RKO (cell line): ENCODE measurements around the gene PIAS4.
A peak's percentile ranks its signal among the peaks of the same experiment; 100 is the strongest.

Experiments used
- DNase-seq: peaks from one replicate; pipeline ENCODE4 v3.0.0-alpha.2; 2016; ENCODE audit warnings: low spot score

The PIAS4 gene

GRCh38 chr19:4042731-4043082 lies 35.2 kb downstream of the PIAS4 start:
- no peak for DNase-seq

GRCh38 chr19:4043401-4043800 lies 35.9 kb downstream of the PIAS4 start:
- DNase-seq, result no peak

- DNase-seq, result no peak
These were observed 36.6 kb downstream of the PIAS4 start for GRCh38 chr19:4043966-4044715.

- DNase-seq, result no peak
These were observed 37.5 kb downstream of the PIAS4 start for GRCh38 chr19:4044990-4045465.

GRCh38 chr19:4045597-4046361 lies 38.2 kb downstream of the PIAS4 start:
- DNase-seq, result no peak

GRCh38 chr19:4046362-4046691 lies 38.8 kb downstream of the PIAS4 start:
- DNase-seq, result no peak

- DNase-seq, result no peak
These were observed 39.6 kb downstream of the PIAS4 start for GRCh38 chr19:4046946-4047683.

GRCh38 chr19:4049432-4049831 lies 41.9 kb downstream of the PIAS4 start:
- no peak for DNase-seq

GRCh38 chr19:4051175-4052101 lies 43.9 kb downstream of the PIAS4 start:
- no peak for DNase-seq

GRCh38 chr19:4052114-4052992 lies 44.8 kb downstream of the PIAS4 start:
- no peak for DNase-seq

GRCh38 chr19:4052993-4053422 lies 45.5 kb downstream of the PIAS4 start:
- DNase-seq, result no peak

GRCh38 chr19:4053423-4054324 lies 46.1 kb downstream of the PIAS4 start:
- DNase-seq, result no peak

- no peak for DNase-seq
These were observed 47.1 kb downstream of the PIAS4 start for GRCh38 chr19:4054441-4055208.

GRCh38 chr19:4055209-4055552 lies 47.6 kb downstream of the PIAS4 start:
- no peak for DNase-seq

GRCh38 chr19:4057931-4058692 lies 50.6 kb downstream of the PIAS4 start:
- DNase-seq, result peak; percentile 81

- DNase-seq, result no peak
These were observed 51.3 kb downstream of the PIAS4 start for GRCh38 chr19:4058693-4059452.

GRCh38 chr19:4059453-4059871 lies 51.9 kb downstream of the PIAS4 start:
- DNase-seq, result no peak
